Stimulated activated naive CD4-positive, alpha-beta T cell (primary cell): ENCODE results near the gene FARS2.
"Not testable (repeated sequence)": the region's sequence is repeated elsewhere in the genome, so short reads cannot be mapped to it uniquely, and the experiment has no call there.

Experiments used
- DNase-seq, 6 experiments: peaks; one replicate each; lab custom pipeline; 2025; lab: John Stamatoyannopoulos, UW

The FARS2 gene

DNA sequence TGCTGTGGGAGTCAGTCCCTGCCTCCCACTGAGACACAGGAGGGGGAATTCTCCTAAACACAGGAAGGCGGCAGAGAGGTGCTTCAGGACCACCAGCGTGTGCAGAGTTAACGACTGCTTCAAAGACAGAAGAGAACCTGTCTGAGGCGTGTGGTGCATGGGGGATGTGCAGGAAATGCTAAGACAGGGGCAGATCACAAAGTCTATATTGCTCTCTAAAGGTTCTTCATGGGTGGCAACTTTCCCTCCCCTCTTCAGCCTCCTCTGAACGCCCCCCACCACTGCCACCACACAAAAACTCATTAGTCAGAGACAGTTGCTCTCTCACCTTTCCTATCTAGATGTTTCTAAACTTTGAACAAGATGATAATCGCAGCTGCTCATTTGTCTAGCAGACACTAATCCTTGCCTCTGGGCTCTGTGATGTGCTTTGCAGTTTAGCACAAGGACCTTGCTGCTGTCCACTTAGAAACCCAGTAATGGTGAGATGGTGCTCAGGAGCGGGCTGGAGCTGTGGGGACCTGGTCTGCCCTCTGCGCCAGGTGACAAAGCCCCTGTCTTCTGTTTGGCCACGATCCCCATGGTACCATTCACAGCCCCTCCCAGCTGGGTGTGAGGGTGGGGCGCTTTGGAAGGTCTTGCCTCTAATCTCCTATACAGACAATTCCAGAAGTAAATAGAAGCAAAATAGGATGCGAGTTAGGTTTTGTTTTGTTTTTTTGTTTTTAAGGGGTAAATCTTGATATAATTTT is 525.8 kb downstream of the FARS2 start:
- DNase-seq: peak in 2 of 6 experiments; percentile 6 to 15

DNA sequence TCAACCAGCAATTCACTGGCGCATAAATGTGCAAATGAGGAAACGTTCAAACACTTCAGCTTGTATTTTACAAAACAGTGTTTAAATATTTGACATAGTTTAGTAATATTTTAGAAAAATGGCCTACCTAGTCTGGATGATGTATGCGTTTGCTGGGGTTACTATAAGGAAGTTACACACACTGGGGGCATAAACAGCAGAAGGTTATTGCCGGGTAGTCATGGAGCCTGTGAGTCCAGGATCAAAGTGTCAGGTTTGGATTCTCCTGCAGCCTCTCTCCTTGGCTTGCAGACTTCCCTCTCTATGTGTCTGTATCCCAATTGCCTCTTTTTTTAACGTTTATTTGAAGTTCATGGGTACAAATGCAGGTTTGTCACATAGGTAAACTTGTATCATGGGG is 528.1 kb downstream of the FARS2 start:
- not testable (repeated sequence) for DNase-seq

DNA sequence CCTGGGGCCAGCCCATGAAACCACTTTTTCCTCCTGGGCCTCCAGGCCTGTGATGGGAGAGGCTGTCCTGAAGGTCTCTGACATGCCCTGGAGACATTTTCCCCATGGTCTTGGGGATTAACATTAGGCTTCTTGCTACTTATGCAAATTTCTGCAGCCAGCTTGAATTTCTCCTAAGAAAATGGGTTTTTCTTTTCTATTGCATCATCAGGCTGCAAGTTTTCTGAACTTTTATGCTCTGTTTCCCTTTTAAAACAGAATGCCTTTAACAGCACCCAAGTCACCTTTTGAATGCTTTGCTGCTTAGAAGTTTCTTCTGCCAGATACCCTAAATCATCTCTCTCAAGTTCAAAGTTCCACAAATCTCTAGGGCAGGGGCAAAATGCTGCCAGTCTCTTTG is 535.2 kb downstream of the FARS2 start:
- DNase-seq: not testable (repeated sequence)

DNA sequence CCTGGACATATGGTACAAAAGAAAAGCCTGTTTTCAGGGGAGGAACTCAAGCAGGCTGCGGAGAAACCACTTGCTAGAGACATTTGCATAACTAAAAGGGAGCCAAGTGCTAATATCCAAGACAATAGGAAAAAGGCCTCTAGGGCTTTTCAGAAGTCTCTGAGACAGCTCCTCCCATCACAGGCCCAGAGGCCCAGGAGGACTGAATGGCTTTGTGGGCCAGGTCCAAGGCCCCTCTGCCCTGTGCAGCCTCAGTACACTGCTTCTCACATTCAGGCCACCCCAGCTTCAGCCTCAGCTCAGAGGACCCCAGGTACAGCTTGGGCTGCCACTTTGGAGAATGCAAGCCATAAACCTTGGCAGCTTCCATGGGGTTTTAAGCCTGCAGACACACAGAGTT is 545.1 kb downstream of the FARS2 start:
- not testable (repeated sequence) for DNase-seq

DNA sequence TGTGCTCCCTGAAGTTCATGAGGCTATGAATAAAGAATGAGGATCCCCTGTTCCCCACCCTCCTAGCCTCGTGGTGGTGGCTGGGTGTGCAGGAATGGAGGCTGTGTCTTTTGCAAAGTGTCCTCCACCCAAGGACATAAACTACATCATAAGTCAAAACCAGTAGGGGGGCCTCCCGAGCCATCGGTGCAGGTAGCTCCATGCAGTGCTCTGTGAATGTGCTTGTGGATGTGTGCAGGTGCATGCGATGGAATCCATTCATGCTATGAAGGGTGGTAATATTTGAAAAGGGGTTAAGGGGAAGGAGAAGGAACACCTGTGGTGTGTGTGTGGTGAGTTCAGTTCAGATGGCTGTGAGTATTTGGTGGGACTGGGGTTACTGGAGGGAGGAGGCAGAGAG is 548.1 kb downstream of the FARS2 start:
- peak in 2 of 6 experiments; percentile 7 to 32 for DNase-seq

DNA sequence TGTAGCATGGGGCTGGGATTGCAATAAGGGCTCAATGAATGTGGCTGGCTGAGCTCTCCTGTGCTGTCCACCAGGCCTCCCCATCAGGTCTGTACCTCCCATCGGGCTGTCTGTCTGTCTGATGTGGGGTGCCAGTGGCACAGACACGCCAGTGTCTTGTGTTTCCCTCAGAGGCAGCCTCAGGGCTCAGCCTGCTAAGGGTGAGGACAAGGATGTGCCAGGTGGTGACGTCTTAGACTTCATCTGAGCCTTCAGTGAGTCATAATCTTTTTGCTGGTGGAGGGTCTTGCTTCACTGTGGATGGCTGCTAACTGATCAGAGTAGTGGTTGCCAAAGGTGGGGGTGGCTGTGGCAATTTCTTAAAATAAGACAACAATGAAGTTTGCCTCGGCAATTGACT is 550.7 kb downstream of the FARS2 start:
- no peak for DNase-seq

DNA sequence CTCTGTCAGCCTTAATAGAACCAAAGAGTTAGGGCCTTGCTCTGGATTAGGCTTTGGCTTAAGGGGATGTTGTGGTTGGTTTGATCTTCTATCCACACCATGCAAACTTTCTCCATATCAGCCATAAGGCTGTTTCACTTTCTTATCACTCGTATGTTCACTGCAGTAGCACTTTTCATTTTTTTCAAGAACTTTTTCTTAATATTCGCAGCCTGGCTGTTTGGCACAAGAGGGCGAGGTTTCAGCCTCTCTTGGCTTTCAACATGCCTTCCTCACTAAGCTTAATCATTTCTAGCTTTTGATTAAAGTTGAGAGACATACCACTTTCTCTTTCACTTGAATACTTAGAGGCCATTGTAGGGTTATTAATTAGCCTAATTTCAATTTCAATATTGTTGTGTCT is 552.3 kb downstream of the FARS2 start:
- peak in 1 of 6 experiments; percentile 13 for DNase-seq

DNA sequence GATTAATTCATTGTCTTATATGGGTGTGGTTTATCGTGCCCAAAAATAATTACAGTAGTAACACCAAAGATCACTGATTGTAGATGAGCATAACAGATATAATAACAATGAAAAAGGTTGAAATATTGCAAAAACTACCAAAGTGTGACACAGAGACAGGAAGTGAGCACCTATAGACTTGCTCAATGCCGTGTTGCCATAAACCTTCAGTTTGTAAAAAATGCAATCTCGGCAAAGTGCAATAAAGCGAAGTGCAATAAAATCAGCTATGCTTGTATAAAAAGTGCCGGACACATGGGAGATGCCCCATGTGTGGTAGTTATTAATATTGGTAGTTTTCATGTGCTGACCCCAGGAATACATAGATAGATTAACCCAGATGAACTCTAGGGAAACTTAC is 552.8 kb downstream of the FARS2 start:
- no peak for DNase-seq

DNA sequence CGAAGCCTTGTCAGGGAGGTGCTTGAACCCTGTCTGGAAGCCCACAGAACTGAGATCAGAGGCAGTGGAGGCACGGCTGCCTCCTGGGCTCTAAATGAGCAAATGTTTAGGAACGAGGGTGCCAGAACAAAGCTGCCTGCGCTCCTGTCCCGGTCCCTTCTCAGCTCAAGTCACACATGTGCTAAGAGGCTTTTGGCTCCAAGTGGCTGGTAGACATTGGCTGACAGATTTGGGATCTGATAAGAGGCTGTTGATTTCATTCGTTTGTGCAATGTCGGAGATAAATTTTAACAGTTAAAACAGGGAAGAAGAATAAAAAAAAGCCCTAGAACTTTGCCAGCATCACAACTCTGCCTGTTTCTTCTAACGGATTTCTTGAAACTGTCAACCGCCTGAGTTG is 553.6 kb downstream of the FARS2 start:
- DNase-seq: no peak

DNA sequence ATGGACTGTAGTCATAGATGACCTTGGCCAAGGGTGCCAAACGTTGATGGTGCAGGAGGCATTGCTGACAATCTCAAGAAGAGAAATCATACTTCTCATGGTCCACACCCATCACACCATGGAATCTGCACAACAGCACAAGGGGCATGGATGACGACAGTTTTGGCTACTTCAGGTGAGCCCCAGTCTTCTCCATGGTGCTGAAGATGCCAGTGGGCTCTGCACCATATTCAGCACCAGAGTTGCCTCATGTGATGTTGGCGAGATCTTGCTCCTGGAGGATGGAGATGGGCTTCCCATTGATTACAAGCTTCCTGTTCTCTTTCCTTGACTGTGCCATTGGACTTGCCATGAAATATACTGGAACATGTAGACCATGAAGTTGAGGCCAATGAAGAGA is 556.6 kb downstream of the FARS2 start:
- no peak for DNase-seq

DNA sequence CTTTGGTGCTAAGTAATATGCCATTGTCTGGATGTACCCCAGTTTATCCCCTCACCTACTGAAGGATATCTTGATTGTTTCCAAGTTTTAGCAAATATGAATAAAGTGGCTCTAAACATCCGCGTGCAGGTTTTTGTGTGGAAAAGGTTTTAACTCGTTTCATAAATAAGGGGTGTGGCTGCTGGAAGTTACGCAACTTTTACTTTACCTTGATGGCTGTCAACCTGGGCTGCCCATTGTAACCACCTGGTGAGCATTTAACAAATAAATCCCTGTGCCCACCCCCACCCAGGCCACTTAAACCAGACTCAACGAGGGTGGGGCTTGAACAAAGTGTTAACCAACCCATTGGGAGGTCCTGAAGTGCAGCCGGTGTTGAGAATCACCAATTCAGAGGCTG is 557.6 kb downstream of the FARS2 start:
- DNase-seq: no peak
